HG03378 (cell line): ENCODE data around the gene MATN1.

Source experiments
- ATAC-seq: cut with Tn5 transposase; IDR thresholded peaks from one replicate; pipeline ENCODE4 v1.9.1; 2021; ENCODE audit warnings: mild to moderate bottlenecking, moderate library complexity; ENCODE audit not compliant: unreplicated experiment

The MATN1 gene

DNA sequence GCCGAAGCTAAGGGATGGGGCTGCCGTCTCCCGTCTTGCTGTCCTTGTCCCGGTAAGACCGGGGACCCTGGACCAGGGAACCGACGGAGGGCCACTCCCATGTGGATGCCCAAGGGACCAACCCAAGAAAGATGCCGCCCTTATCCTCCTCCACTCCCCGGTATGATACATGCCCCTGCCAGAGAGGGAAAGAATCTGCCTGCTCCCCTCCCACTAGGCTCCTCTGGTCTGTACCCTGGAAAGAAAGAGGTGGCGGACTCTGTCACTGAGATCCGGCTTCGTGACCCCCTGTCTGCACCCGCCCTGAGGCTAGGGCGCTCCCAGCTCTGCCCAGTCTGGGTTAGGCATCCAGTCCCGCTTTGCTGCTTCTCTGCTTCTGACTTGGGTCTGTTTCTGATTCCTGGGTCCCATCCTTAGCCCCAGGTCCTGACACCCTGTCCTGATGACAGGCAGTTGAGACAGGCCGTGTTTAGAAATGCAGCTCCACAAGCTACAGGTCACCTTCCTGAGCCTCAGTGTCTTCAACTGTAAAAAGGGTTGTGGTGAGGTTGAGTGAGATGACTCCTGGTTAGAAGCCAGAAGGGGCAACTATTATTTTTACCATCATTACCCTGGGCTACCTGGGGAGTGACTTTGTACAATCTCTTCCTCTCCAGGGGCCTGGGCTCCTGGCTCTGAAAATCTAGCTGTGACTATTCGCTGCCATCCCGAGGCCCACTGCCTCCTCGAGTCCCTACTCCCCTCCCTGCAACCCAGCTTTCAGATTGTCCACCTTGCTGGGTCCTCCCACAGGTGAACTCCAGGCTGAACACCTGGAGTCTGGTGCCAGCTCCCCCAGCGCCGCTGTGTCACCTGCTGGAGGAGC, 3.7 kb downstream of the MATN1 start:
- no peak for ATAC-seq

DNA sequence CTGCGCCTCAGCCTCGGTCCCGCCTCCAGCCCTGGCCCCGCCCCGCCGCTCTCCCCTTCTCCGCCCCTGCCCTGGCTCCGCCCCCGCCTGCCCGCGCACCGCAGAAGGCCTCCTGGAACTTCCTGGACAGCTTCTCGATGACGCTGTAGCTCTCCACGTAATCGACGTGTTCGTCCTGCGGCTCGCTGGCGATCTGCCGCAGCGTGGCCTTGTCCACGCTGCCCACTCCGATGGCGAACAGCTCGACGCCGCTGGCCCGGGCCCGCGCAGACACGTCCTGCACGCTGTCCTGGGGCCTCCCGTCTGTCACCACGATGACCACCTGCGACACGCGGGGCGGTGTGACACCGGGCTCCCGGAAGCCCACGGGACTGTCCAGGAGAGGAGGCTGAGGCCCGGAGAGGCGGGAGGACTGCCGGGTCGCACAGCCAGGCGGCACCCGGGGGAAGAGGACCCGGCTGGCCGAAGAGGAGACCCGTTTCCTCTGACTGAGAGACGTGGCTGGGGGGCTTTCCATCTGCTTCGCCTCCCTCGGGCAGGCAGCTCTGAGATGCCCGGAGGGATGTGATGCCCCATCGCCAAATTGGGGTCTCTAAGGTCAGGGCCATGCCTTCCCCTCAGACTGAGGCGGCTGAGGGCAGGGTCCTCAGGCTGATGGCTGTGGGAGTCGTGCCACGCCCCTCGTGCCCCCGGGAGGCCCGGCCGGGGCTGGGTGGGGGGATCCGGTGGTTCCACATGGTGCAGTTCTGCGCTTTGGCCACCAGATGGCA, 4.6 kb downstream of the MATN1 start:
- peak; percentile 39 for ATAC-seq

DNA sequence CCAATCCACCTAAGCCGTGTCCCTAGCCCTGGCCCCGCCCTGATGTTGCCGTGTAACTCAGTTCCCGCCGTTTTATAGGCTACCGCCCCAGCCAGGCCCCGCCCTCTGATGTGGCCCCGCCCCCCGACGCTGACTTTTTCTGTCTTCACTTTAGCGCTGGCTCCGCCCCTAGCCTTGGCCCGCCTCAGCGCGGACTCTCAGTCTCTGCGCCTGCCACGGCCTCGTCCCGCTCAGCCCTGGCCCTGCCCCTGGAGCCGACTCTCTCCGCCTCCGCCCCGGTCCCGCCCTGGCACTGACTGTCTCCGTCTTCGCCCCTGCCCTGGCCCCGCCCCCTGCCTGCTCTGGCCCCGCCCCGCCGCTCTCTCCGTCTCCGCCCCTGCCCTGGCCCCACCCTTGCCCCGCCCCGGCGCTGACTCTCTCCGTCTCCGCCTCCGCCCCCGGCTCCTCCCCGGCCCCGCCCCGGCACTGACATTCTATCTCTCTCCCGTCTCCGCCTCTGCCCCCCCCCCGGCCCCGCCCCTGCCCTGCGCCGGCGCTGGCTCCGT, 5.2 kb downstream of the MATN1 start:
- peak; percentile 47 for ATAC-seq

DNA sequence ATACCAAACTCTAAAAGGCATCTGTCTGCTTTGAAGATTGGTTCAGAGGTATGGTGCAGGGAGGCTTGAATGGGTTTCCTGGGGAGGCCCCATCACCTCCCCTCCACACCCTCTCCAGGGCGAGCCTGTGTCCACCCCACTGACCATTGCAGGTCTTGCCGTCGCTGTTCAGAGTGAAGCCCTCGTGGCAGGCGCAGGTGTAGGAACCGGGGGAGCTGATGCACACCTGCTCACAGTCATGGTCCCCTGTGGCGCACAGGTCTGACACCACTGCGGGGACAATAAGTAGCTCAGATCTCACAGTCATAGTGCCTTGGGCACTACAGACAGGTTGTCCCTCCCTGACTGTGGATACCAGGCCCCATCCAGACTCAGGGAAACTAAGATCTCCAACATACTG, 6.7 kb downstream of the MATN1 start:
- no peak for ATAC-seq

DNA sequence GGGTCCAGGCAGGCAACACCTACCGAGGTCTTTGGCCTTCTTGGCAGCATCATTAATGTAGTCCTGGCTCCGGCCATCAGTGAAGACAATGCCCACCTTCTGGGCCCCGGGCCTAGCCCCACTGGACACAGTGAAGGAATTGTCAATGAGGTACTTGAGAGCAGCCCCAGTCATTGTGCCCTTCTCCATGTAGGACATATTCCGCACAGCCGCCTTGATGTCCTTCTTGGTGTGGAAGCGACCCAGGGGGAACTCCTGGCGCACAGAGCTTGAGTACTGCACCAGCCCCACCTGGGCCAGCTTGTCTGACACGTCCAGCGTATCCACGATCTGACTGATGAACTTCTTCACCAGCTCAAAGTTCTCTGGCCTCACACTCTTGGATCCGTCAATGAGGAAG, 7.5 kb downstream of the MATN1 start:
- no peak for ATAC-seq

DNA sequence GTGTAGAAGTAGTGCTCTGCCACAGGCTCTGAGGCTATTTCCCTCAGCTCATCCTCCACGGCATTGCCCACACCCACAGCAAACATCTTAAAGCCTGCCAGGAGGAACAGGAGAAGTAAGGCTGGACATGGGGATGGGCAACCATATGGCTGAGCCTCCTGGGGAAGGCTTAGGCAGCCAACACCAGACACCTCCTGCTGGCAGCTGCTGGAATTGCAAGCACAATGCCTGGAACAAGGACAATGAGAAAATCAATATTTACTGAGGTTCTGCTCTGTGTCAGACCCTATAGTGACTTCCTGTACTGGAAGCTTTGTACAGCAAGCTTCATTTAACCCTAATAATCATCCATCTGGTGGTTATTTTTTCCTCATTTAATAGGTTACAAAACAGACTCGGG, 8.2 kb downstream of the MATN1 start:
- ATAC-seq, result no peak

DNA sequence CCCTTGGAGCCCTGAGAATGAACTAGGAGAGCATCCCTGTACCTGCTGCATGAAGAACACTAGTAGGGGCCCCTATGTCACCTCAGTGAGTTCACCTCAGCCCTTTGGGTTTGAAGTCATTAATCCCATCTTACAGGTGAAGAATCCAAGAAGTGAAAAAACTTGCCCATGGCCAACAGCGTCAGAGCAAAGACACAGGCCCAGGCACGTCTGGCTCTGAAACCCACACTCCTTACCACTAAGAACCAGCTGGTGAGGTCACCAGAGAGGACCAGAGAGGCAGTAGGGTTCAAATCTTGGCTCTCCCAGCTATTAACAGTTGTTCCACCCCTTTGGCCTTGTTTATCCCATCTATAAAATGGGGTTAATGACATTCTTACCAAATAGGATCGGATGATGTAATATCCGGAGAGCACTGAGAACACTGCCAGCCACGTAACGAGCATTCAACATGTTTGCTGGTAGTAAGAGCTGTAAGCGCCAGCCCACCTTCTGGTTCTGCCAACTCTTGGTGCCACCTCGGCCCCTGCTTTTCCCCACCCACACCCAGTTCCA, 8.8 kb downstream of the MATN1 start:
- ATAC-seq, result no peak

DNA sequence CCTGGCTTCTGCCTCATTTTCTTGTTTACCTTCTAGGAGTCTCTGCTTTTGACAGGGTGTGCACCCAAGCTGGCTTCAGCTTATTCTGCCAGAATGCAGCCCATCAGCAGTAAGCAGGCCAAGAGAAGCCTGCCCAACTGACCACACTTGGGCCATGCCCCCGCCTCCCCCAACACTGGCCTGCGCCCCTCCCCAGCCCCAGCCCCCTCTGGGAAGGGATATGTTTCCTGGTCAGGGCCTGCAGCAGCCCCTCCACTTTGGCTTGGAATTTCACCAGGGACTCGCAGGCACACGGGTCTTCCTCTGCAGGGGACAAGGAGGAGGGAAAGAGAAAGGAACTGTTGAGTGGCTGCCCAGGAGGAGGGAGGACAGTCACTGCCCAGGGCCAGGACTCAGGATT, 9.4 kb downstream of the MATN1 start:
- no peak for ATAC-seq

DNA sequence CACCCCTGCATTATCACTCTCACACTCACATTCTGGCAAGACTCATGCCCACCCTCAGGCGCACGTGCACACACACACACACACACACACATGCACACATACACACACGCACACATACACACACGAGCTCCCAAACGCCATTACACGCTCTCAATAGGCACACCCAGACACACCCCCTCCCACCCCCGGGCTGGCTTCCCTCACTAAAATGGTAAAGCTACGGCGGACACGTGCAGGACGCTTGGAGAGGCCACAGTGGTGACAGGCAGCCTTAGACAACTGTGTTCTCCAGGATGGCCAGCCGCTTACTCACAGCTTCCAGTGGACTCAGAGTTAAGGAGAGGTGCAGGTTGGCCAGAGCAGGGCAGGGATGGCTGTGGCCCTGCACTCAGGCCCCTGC, 10.1 kb downstream of the MATN1 start:
- ATAC-seq, result no peak

DNA sequence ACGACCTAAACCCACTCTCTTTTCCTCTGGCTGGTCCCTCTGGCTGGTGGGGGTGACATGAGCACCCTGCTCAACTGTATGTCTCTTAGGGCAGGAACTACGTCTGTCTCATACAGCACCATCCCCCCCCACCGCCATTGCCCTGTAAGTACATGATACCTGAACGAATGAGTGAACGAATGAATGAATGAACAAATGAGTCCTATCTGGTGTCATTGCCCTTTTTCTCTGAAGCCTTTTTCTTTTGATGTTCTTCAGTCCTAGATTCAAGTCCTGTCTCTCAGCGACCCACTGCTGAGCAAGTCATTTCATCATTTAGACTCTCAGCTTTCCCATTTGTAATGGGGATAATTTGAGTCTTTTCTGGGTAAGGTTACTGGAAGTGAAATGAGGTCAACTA, 10.8 kb downstream of the MATN1 start:
- no peak for ATAC-seq

DNA sequence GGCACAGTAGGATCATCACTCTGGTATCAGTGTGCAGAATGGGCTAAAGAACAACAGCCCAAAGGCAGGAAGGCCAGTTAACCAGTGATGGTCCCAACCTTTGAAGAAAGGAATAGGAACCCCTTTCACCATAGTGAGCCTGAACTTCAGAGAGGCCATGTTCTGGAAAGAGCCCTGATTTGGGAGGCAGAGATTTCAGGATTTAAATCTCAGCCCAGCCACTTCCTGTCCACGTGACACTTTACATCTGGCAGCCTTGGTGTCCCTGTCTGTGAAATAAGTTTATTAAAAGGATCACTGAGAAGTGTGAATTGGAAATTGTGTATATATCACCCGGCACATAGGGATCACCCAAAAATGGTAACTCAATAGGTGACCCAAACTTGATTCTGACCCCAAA, 13.0 kb downstream of the MATN1 start:
- no peak for ATAC-seq

DNA sequence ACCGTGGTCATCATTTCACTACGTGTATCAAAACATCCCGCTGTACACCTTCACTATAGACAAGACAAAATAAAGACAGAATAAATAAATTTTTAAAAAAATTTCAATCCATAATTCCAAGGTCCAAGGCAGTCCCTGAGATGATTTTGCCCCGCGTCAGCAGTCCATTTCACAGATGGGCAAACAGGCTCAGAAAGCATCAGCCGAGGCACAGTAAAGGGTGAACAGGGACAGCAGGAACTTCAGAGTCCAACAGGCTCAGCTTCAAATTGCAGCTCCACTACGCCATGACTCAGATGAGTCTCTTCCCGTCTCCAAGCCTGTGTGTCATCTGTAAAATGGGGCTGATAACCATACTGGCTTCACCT, 15.0 kb downstream of the MATN1 start:
- no peak for ATAC-seq

DNA sequence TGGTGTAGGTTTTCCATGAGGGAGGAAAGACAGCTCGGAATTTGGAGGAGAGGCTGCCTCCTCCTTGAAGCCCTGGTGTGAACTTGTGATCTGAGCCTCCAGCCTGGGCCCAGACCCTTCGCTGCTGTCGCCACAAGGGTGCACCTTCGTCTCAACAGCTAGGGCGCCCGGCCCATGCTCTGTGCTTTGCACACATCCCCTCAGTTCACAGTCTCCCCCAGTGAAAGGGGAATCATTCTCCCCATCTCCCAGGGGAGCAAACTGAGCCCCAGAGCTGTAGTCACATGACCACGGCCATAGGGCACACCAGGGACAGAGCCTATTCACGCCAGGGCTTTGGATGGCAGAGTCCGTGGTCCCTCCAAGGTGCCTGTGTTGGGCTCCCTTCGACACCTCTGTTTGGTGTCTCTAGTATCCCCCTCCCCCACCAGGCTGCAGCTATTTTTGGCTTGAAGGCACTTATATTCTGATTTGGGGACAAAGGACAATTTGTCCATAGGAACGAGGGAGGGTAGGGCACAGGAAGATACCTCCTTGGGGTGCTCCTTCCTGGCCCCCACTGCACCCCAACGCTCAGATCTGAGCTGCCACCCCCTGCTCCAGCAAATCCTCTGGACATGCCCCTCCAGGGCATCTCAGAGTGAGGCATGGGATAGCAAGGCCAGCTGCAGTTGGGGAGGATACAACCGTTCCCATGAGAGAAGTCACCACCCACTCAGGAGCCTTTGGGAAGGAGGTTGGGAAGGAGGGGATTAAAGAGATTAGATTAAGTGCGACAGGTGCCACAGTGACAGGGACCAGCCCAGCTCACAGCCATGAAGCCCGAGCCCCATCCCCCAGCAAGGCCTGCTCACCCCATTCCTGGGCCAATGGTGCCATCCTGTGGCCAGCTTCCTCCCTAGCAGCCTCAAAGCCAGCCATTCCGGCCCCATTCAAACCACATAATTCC, 15.7 kb downstream of the MATN1 start:
- no peak for ATAC-seq

DNA sequence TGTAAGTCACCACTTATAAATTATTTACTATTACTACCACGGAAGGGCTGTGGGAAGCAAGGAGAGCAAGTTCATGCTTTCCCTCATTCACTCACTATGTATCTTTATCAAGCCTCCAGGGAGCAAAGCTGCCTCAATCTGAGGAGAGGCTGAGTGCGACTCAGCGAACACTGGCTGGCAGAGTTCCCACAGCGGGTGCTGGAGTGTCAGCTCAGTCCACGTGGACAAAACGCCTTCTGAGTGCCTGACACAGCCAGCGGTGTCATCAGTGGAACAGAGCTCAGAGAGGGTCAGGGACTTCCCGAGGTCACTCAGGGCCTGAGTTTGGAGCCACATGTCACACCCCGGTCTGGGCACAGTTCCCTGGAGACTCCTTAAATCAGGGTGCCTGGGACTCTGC, 16.9 kb downstream of the MATN1 start:
- ATAC-seq, result no peak

GRCh38 chr1:30705698-30706097, 17.7 kb downstream of the MATN1 start:
- ATAC-seq, result no peak

DNA sequence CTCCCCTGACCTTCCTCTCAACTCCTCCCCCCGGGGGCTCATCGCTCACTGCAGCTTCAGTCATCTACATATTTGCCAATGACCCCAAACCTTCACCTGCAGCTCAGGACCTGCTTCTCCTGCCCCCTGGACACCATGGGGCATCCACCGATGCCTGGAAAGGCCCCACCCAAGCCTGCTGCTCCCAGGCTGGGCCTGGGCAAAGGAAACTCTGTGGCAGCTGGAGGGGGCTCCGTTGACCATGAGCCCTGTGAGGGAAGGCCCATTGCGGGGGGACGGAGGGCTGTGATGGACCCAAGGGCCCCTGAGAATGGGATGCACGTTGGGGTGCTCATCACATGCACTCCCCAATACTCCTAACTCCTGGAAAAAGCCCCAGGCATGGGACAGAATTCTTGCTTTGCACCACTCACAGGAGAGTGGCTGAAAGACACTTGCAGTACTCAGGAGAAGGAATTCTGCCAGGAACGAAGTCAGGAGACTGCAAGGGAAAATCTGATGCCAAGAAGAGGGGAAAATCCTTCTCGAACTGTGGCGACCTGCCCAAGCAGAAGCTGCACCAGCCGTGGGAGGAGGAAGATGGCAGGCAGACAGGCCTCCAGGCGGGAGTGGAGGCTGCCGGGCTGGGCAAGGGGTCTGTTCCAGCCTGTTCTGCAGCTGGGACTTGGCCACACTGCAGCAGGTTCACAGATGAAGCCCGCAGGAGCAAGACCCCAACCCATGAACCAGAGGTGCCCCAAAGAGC, 18.4 kb downstream of the MATN1 start:
- no peak for ATAC-seq

DNA sequence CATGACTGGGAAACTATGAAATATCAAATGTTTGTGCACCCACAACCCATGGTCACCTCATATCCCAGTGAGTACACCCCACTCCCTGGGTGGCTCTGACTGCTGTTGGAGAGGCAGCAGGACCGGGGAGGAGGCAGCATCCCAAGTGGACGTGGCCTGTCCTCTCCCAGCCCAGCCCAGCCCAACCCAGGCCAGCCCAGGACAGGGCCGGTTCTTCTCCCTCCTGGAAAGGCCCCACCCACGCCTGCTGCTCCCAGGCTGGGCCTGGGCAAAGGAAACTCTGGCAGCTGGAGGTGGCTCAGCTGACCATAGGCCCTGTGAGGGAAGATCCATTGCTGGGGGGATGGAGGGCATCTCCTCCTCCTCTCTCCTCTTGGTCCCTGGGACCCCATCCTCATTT, 19.1 kb downstream of the MATN1 start:
- ATAC-seq, result no peak

DNA sequence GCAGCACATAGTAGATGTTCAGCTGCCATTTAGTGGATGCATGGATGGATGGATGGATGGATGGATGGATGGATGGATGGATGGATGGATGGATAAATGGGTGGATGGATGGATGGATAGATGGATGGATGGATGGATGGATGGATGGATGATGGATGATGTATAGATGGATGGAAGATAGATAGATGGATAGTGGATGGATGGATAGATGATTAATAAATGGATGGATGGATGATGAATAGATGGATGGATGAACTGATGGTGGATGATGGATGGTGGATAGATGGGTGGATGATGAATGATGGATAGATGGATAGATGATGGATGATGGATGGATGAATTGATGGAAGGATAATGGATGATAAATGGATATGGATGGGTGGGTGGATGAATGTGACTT, 20.6 kb downstream of the MATN1 start:
- no peak for ATAC-seq

DNA sequence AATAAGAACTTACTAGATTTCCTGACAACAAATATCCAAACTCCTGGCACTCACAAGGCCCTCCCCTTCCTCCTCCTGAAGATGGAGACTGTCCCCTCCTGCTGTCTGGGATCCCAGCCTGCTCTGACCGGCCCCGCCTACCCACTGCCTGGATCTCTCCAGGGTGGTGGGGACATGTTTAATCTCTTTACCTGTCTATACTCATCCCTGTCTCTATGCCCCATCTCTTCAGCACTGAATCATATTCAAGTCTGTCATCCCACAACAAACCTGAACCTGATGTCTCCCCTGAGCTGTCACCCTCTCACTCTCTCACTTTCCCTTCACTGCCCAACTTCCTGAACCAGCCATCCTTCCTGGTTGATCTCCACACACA, 22.1 kb downstream of the MATN1 start:
- no peak for ATAC-seq
